Upper lobe of left lung (tissue), 6 donors: ENCODE data around the gene CDKAL1. TPM values are rescaled to one million over a fixed set of nuclear protein-coding genes. Genes with fewer than 3 reads are reported as not detected.

Experiments
- ATAC-seq, 2 donors: fragments of 200-7000 bp; cut with Tn5 transposase; one replicate each; pipeline ENCODE4 v1.9.1; 2022; ENCODE audit warnings: mild to moderate bottlenecking in 2 of 2, moderate library complexity in 2 of 2; ENCODE audit not compliant: low FRiP score in 2 of 2
- DNase-seq, 2 donors: peaks; one replicate each; pipeline ENCODE4 v3.0.0-alpha.2; 2019 to 2020
- H3K27ac ChIP-seq, 4 donors: fragments of 200-600 bp; sonication (generic); one replicate each; pipeline ENCODE4 v1.5.1; 2016 to 2019
- H3K27me3 ChIP-seq, 4 donors: fragments of 200-600 bp; sonication (generic); one replicate each; pipeline ENCODE4 v1.5.1; 2017 to 2019
- H3K36me3 ChIP-seq, 4 donors: fragments of 200-600 bp; sonication (generic); one replicate each; pipeline ENCODE4 v1.5.1; 2016 to 2019
- H3K4me1 ChIP-seq, 4 donors: fragments of 200-600 bp; sonication (generic); one replicate each; pipeline ENCODE4 v1.5.1; 2018 to 2019
- H3K4me3 ChIP-seq, 4 donors: fragments of 200-600 bp; sonication (generic); one replicate each; pipeline ENCODE4 v1.5.1; 2017 to 2019; ENCODE audit warnings: mild to moderate bottlenecking in 2 of 4, moderate library complexity in 1 of 4
- H3K9me3 ChIP-seq, 4 donors: fragments of 200-600 bp; sonication (generic); one replicate each; pipeline ENCODE4 v1.5.1; 2018 to 2019
- EP300 ChIP-seq, 4 donors: sonication (generic); formaldehyde crosslinking; IDR thresholded peaks; one replicate each; pipeline ENCODE4 v1.5.1; 2017; ENCODE audit warnings: antibody characterized with exemption in 4 of 4, control low read depth in 2 of 4
- POLR2A ChIP-seq, 4 donors: fragments of 450-650 bp; IDR thresholded peaks; one replicate each; pipeline ENCODE4 v1.5.1; 2016 to 2017; ENCODE audit warnings: antibody characterized with exemption in 4 of 4, mild to moderate bottlenecking in 2 of 4
- POLR2AphosphoS5 ChIP-seq, 2 donors: sonication (generic); formaldehyde crosslinking; IDR thresholded peaks; one replicate each; pipeline ENCODE4 v1.5.1; 2017; ENCODE audit warnings: antibody characterized with exemption in 2 of 2
- WGBS, 2 donors: methylation state at CpG; one replicate each; pipeline ENCODE4 v1.1.5; 2017 to 2018; 5-methylcytosine and 5-hydroxymethylcytosine counted together
- total RNA-seq, 6 donors: library from RNA; depleted of rRNA in 4 of 6; stranded (reverse); fragments of >200 nt in 4 of 6; gene quantifications; one replicate each; pipeline versions ENCODE4 v1.1.0 to v1.2.1, GENCODE V29; 2016 to 2021
- TF ChIP-seq, protein P1 (sequence below), 6 experiments: fragments of 450-650 bp in 4 of 6; fragments of 200-600 bp in 2 of 6; sonication (generic) in 2 of 6; IDR thresholded peaks; one replicate each; pipeline ENCODE4 v1.5.1; 2016 to 2019; ENCODE audit warnings: antibody characterized with exemption in 6 of 6
- donor health status: DM: no; HTN: no; CAD: no; lungs with moderate emphysema.
- donor health status: DM: no; HTN: yes; CAD: no; lungs with severe emphysema.

Gene CDKAL1
- total RNA-seq, 6 donors from 2014 or later = 9.4 to 22.6 (median 13.8) TPM

- no peak overlapping the region for H3K27ac ChIP-seq
- peaks cover 0 to 6% (median 0%) of the 10 kb centered on the region in 4 donors for H3K36me3 ChIP-seq
- no peaks in the 10 kb centered on the region for H3K4me1 ChIP-seq
- ATAC-seq (no peak), DNase-seq (no peak)
- no peaks in the 10 kb centered on the region for H3K27me3 ChIP-seq
- 87 to 92% methylated on average over 2 of the region's 2 CpGs for WGBS, 2 donors
- H3K9me3 ChIP-seq = no peaks in the 10 kb centered on the region
- TF ChIP-seq, protein P1, sequence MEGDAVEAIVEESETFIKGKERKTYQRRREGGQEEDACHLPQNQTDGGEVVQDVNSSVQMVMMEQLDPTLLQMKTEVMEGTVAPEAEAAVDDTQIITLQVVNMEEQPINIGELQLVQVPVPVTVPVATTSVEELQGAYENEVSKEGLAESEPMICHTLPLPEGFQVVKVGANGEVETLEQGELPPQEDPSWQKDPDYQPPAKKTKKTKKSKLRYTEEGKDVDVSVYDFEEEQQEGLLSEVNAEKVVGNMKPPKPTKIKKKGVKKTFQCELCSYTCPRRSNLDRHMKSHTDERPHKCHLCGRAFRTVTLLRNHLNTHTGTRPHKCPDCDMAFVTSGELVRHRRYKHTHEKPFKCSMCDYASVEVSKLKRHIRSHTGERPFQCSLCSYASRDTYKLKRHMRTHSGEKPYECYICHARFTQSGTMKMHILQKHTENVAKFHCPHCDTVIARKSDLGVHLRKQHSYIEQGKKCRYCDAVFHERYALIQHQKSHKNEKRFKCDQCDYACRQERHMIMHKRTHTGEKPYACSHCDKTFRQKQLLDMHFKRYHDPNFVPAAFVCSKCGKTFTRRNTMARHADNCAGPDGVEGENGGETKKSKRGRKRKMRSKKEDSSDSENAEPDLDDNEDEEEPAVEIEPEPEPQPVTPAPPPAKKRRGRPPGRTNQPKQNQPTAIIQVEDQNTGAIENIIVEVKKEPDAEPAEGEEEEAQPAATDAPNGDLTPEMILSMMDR (IDR thresholded peaks at IDR 0.05) = no peak
- TF ChIP-seq POLR2AphosphoS5 (IDR thresholded peaks at IDR 0.05) (no peak), POLR2A (IDR thresholded peaks at IDR 0.05) (no peak), EP300 (IDR thresholded peaks at IDR 0.05) (no peak)
- H3K4me3 ChIP-seq = no peak overlapping the region
Observed at GRCh38 chr6:20955131-20955530, 420.9 kb downstream of the CDKAL1 start.

DNA sequence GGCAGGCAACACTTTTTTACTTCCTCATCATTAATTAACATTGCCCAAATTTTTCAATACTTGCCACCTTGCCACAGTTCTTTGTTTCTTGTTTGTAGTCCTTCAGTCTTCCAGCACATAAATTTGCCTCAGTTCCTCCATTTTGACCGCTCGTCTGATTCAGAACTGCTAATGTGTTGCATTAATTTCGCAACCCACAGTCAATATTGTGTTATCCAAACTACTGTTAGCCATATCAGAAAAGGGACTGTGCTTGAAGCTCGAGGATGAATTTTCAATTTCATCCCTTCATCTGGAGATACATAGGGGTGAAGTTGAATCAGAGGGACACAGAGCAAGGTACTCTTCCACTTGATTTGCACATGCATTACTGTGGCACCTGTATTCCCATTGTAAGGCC, 421.5 kb downstream of the CDKAL1 start:
- Histone ChIP-seq H3K36me3 (peaks cover 0 to 6% (median 0%) of the 10 kb centered on the region in 4 donors), H3K27ac (no peak overlapping the region), H3K4me3 (no peak overlapping the region), H3K4me1 (no peaks in the 10 kb centered on the region), H3K27me3 (no peaks in the 10 kb centered on the region), H3K9me3 (no peaks in the 10 kb centered on the region)
- ATAC-seq = no peak
- WGBS, 2 donors = 90 to 94% methylated on average over 4 of the region's 4 CpGs
- TF ChIP-seq POLR2A (IDR thresholded peaks at IDR 0.05) (no peak), EP300 (IDR thresholded peaks at IDR 0.05) (no peak)
- DNase-seq = no peak

- Histone ChIP-seq H3K27me3 (no peaks in the 10 kb centered on the region), H3K4me3 (no peak overlapping the region), H3K36me3 (peaks cover 0 to 6% (median 0%) of the 10 kb centered on the region in 4 donors), H3K4me1 (no peaks in the 10 kb centered on the region), H3K27ac (no peak overlapping the region), H3K9me3 (no peaks in the 10 kb centered on the region)
- no peak for ATAC-seq
- 97 to 99% methylated on average over 5 of the region's 5 CpGs for WGBS, 2 donors
- no peak for DNase-seq
- TF ChIP-seq, protein P1 (IDR thresholded peaks at IDR 0.05) = no peak
- TF ChIP-seq POLR2A (IDR thresholded peaks at IDR 0.05) = no peak
- TF ChIP-seq EP300 (IDR thresholded peaks at IDR 0.05) = no peak
- TF ChIP-seq POLR2AphosphoS5 (IDR thresholded peaks at IDR 0.05) = no peak
Observed at GRCh38 chr6:20960067-20960466, 425.8 kb downstream of the CDKAL1 start.

DNA sequence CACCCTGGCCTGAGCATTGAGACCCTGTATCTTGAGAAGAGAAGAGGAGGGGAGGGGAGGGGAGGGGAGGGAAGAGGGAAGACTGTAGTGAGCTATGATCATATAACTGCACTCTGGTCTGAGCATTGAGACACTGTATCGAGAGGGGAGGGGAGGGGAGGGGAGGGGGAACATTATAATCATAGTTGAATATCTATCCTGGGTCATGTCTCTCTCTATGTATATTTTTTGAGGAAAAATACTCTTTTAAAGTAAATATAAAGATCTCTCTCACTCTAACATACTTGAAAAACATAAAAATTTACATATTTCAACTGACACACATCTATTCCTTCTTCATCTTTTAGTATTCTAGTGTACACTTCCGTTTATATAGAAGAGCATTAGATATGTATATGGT, 431.0 kb downstream of the CDKAL1 start:
- TF ChIP-seq, protein P1 (IDR thresholded peaks at IDR 0.05) = no peak
- TF ChIP-seq EP300 (IDR thresholded peaks at IDR 0.05) (no peak), POLR2AphosphoS5 (IDR thresholded peaks at IDR 0.05) (no peak), POLR2A (IDR thresholded peaks at IDR 0.05) (no peak)
- Histone ChIP-seq H3K36me3 (no peaks in the 10 kb centered on the region), H3K4me1 (no peaks in the 10 kb centered on the region), H3K9me3 (peaks cover 0 to 6% (median 0%) of the 10 kb centered on the region in 4 donors), H3K27me3 (no peaks in the 10 kb centered on the region), H3K4me3 (no peak overlapping the region), H3K27ac (no peak overlapping the region)
- DNase-seq (no peak), ATAC-seq (no peak)
- 86 to 92% methylated on average over 2 of the region's 2 CpGs for WGBS, 2 donors

GRCh38 chr6:20965915-20966314, 431.7 kb downstream of the CDKAL1 start:
- ATAC-seq = no peak
- Histone ChIP-seq H3K9me3 (peaks cover 0 to 6% (median 0%) of the 10 kb centered on the region in 4 donors), H3K4me3 (no peak overlapping the region), H3K36me3 (no peaks in the 10 kb centered on the region), H3K27ac (no peak overlapping the region), H3K27me3 (no peaks in the 10 kb centered on the region), H3K4me1 (no peaks in the 10 kb centered on the region)
- no peak for DNase-seq
- WGBS, 2 donors = 97 to 98% methylated on average over 5 of the region's 5 CpGs
- no peak for TF ChIP-seq POLR2AphosphoS5 (IDR thresholded peaks at IDR 0.05)
- TF ChIP-seq POLR2A (IDR thresholded peaks at IDR 0.05) = no peak
- TF ChIP-seq EP300 (IDR thresholded peaks at IDR 0.05) = no peak
- TF ChIP-seq, protein P1 (IDR thresholded peaks at IDR 0.05) = no peak
